ENCODE data around the gene INHBE.

- TF ChIP-seq JUNB (IDR thresholded peaks at IDR 0.05; ENCODE audit: unreplicated experiment) (no peak), EZH2phosphoT487 (IDR thresholded peaks at IDR 0.05; ENCODE audit: unreplicated experiment) (no peak), REST (IDR thresholded peaks at IDR 0.05; ENCODE audit: unreplicated experiment) (no peak)
- TF ChIP-seq, protein P1, sequence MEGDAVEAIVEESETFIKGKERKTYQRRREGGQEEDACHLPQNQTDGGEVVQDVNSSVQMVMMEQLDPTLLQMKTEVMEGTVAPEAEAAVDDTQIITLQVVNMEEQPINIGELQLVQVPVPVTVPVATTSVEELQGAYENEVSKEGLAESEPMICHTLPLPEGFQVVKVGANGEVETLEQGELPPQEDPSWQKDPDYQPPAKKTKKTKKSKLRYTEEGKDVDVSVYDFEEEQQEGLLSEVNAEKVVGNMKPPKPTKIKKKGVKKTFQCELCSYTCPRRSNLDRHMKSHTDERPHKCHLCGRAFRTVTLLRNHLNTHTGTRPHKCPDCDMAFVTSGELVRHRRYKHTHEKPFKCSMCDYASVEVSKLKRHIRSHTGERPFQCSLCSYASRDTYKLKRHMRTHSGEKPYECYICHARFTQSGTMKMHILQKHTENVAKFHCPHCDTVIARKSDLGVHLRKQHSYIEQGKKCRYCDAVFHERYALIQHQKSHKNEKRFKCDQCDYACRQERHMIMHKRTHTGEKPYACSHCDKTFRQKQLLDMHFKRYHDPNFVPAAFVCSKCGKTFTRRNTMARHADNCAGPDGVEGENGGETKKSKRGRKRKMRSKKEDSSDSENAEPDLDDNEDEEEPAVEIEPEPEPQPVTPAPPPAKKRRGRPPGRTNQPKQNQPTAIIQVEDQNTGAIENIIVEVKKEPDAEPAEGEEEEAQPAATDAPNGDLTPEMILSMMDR (conservative IDR thresholded peaks at IDR 0.05; ENCODE audit: low read depth in 2 of 2), result no peak
Observed at GRCh38 chr12:57438400-57438799, 16.7 kb upstream of the INHBE start.
